GM23338 (cell line): ENCODE measurements around the gene PRPF4. TPM values are rescaled to one million over a fixed set of nuclear protein-coding genes. Genes with fewer than 3 reads are reported as not detected.

Source experiments
- ATAC-seq: fragments of 200-7000 bp; cut with Tn5 transposase; 3 replicates; pipeline ENCODE4 v1.9.1; 2020
- DNase-seq: peaks from one replicate; pipeline ENCODE4 v3.0.0-alpha.2; 2015; ENCODE audit warnings: low spot score
- H2AFZ ChIP-seq: fragments of 200-600 bp; sonication (generic); 2 replicates; pipeline ENCODE4 v1.8.0; 2016; ENCODE audit warnings: antibody characterized with exemption, mild to moderate bottlenecking, moderate library complexity
- H3F3A ChIP-seq: fragments of 200-600 bp; sonication (generic); replicated peaks from 2 replicates; pipeline ENCODE4 v1.8.0; 2017; ENCODE audit warnings: antibody characterized with exemption, mixed run types, low read depth
- H3K27ac ChIP-seq: fragments of 200-600 bp; sonication (generic); 2 replicates; pipeline ENCODE4 v1.6.1; 2016; ENCODE audit warnings: low read depth
- H3K27me3 ChIP-seq: fragments of 200-600 bp; sonication (generic); 2 replicates; pipeline ENCODE4 v1.8.0; 2016; ENCODE audit warnings: mild to moderate bottlenecking, mixed run types, moderate library complexity; ENCODE audit not compliant: insufficient read depth
- H3K36me3 ChIP-seq: fragments of 200-600 bp; sonication (generic); 2 replicates; pipeline ENCODE4 v1.8.0; 2016; ENCODE audit warnings: mild to moderate bottlenecking; ENCODE audit not compliant: insufficient read depth
- H3K4me1 ChIP-seq: fragments of 200-600 bp; sonication (generic); 2 replicates; pipeline ENCODE4 v1.8.0; 2016; ENCODE audit warnings: mild to moderate bottlenecking, moderate library complexity; ENCODE audit not compliant: insufficient read depth
- H3K4me2 ChIP-seq: fragments of 200-600 bp; sonication (generic); 2 replicates; pipeline ENCODE4 v1.7.1; 2017; ENCODE audit warnings: mixed run types
- H3K4me3 ChIP-seq: fragments of 200-600 bp; sonication (generic); 2 replicates; pipeline ENCODE4 v1.6.1; 2016; ENCODE audit warnings: mixed run types
- H3K79me2 ChIP-seq: fragments of 200-600 bp; sonication (generic); replicated peaks from 2 replicates; pipeline ENCODE4 v1.8.0; 2017; ENCODE audit warnings: mild to moderate bottlenecking; ENCODE audit not compliant: insufficient read depth
- H3K9me2 ChIP-seq: fragments of 200-600 bp; sonication (generic); 2 replicates; pipeline ENCODE4 v1.8.0; 2017; ENCODE audit not compliant: insufficient read depth
- H4K20me1 ChIP-seq: fragments of 200-600 bp; sonication (generic); replicated peaks from 2 replicates; pipeline ENCODE4 v1.8.0; 2017; ENCODE audit warnings: mild to moderate bottlenecking; ENCODE audit not compliant: insufficient read depth
- H3K27ac Mint-ChIP-seq: 2 replicates; pipeline ENCODE4 v1.8.0; 2020; ENCODE audit warnings: inconsistent platforms, mild to moderate bottlenecking, moderate library complexity, mixed read lengths
- H3K27me3 Mint-ChIP-seq: 3 replicates; pipeline ENCODE4 v1.8.0; 2022; ENCODE audit warnings: low read depth, mild to moderate bottlenecking, moderate library complexity, mixed read lengths, inconsistent platforms; ENCODE audit not compliant: insufficient read depth, poor library complexity
- H3K36me3 Mint-ChIP-seq: 3 replicates; pipeline ENCODE4 v1.8.0; 2021; ENCODE audit warnings: low read depth, mild to moderate bottlenecking, inconsistent platforms, moderate library complexity, mixed read lengths
- H3K4me1 Mint-ChIP-seq: 3 replicates; pipeline ENCODE4 v1.8.0; 2020; ENCODE audit warnings: mild to moderate bottlenecking, inconsistent platforms, mixed read lengths
- H3K4me3 Mint-ChIP-seq: 3 replicates; pipeline ENCODE4 v1.8.0; 2021; ENCODE audit warnings: moderate library complexity, mild to moderate bottlenecking, inconsistent platforms, mixed read lengths
- H3K9me3 Mint-ChIP-seq: 3 replicates; pipeline ENCODE4 v1.8.0; 2020; ENCODE audit warnings: moderate library complexity, mild to moderate bottlenecking, inconsistent platforms, mixed read lengths
- CREB1 ChIP-seq: fragments of 250-450 bp; sonication (Bioruptor Pico); IDR thresholded peaks from 2 replicates; pipeline ENCODE4 v1.5.0; 2020; ENCODE audit warnings: low read depth, mild to moderate bottlenecking, moderate library complexity
- EZH2 ChIP-seq: fragments of 200-600 bp; sonication (generic); IDR thresholded peaks from one replicate; pipeline ENCODE4 v1.8.0; 2017; ENCODE audit warnings: antibody characterized with exemption, mild to moderate bottlenecking, low read depth; ENCODE audit not compliant: unreplicated experiment
- JUNB ChIP-seq: IDR thresholded peaks from one replicate; pipeline ENCODE4 v1.6.1; 2016; ENCODE audit warnings: antibody characterized with exemption; ENCODE audit not compliant: unreplicated experiment
- NANOG ChIP-seq: IDR thresholded peaks from 2 replicates; pipeline ENCODE4 v1.6.1; 2016; ENCODE audit warnings: antibody characterized with exemption, borderline replicate concordance
- POLR2AphosphoS5 ChIP-seq: IDR thresholded peaks from 2 replicates; pipeline ENCODE4 v1.6.1; 2016; ENCODE audit warnings: antibody characterized with exemption, low read depth
- STAT1 ChIP-seq: IDR thresholded peaks from one replicate; pipeline ENCODE4 v1.6.1; 2016; ENCODE audit warnings: antibody characterized with exemption; ENCODE audit not compliant: unreplicated experiment
- polyA plus RNA-seq: library from polyadenylated mRNA; unstranded; fragments of >200 nt; fragmentation: Nextera tagmentation; extraction: Ambion mirVana; gene quantifications from 2 replicates; pipeline ENCODE4 v1.2.1, GENCODE V29; 2016
- total RNA-seq: library from RNA; depleted of rRNA; stranded (reverse); fragments of >200 nt; shearing (Covaris generic); gene quantifications from 2 replicates; pipeline ENCODE4 v1.2.3, GENCODE V29; 2014
- TF ChIP-seq, protein P1 (sequence below): fragments of 250-450 bp; sonication (Bioruptor Pico); IDR thresholded peaks from 2 replicates; pipeline ENCODE4 v1.5.0; 2020; ENCODE audit warnings: mild to moderate bottlenecking, moderate library complexity
- TF ChIP-seq, protein P2 (sequence below): IDR thresholded peaks from 2 replicates; pipeline ENCODE4 v1.6.1; 2016; ENCODE audit warnings: antibody characterized with exemption

Gene PRPF4
- total and polyA plus RNA-seq, 2 experiments from 2014 or later, result 18.7 to 34.6 TPM

DNA sequence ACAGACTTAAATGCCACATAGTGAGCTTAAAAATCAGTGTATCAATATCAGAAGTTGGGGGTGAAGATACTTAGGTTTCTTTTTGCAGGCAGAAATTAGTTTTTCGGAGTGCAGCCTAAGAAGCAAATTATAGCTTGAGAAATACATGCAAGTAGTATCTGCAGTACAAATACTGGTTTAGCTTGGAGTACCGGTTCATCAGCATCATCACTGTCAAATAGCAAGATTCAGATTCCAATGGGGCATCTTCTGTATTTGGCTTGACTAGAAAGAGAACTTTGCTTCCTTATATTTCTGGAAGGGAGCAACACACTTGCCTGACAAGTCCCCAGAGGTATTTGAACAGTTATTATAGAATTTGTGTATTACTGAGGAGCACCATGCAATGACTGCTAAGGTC is 34.3 kb upstream of the PRPF4 start (continued):
- TF ChIP-seq, protein P1, sequence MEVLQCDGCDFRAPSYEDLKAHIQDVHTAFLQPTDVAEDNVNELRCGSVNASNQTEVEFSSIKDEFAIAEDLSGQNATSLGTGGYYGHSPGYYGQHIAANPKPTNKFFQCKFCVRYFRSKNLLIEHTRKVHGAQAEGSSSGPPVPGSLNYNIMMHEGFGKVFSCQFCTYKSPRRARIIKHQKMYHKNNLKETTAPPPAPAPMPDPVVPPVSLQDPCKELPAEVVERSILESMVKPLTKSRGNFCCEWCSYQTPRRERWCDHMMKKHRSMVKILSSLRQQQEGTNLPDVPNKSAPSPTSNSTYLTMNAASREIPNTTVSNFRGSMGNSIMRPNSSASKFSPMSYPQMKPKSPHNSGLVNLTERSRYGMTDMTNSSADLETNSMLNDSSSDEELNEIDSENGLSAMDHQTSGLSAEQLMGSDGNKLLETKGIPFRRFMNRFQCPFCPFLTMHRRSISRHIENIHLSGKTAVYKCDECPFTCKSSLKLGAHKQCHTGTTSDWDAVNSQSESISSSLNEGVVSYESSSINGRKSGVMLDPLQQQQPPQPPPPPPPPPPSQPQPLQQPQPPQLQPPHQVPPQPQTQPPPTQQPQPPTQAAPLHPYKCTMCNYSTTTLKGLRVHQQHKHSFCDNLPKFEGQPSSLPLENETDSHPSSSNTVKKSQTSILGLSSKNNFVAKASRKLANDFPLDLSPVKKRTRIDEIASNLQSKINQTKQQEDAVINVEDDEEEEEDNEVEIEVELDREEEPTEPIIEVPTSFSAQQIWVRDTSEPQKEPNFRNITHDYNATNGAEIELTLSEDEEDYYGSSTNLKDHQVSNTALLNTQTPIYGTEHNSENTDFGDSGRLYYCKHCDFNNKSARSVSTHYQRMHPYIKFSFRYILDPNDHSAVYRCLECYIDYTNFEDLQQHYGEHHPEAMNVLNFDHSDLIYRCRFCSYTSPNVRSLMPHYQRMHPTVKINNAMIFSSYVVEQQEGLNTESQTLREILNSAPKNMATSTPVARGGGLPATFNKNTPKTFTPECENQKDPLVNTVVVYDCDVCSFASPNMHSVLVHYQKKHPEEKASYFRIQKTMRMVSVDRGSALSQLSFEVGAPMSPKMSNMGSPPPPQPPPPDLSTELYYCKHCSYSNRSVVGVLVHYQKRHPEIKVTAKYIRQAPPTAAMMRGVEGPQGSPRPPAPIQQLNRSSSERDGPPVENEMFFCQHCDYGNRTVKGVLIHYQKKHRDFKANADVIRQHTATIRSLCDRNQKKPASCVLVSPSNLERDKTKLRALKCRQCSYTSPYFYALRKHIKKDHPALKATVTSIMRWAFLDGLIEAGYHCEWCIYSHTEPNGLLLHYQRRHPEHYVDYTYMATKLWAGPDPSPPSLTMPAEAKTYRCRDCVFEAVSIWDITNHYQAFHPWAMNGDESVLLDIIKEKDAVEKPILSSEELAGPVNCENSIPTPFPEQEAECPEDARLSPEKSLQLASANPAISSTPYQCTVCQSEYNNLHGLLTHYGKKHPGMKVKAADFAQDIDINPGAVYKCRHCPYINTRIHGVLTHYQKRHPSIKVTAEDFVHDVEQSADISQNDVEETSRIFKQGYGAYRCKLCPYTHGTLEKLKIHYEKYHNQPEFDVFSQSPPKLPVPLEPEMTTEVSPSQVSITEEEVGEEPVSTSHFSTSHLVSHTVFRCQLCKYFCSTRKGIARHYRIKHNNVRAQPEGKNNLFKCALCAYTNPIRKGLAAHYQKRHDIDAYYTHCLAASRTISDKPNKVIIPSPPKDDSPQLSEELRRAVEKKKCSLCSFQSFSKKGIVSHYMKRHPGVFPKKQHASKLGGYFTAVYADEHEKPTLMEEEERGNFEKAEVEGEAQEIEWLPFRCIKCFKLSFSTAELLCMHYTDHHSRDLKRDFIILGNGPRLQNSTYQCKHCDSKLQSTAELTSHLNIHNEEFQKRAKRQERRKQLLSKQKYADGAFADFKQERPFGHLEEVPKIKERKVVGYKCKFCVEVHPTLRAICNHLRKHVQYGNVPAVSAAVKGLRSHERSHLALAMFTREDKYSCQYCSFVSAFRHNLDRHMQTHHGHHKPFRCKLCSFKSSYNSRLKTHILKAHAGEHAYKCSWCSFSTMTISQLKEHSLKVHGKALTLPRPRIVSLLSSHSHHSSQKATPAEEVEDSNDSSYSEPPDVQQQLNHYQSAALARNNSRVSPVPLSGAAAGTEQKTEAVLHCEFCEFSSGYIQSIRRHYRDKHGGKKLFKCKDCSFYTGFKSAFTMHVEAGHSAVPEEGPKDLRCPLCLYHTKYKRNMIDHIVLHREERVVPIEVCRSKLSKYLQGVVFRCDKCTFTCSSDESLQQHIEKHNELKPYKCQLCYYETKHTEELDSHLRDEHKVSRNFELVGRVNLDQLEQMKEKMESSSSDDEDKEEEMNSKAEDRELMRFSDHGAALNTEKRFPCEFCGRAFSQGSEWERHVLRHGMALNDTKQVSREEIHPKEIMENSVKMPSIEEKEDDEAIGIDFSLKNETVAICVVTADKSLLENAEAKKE (CRISPR knock-in tag), result no peak

DNA sequence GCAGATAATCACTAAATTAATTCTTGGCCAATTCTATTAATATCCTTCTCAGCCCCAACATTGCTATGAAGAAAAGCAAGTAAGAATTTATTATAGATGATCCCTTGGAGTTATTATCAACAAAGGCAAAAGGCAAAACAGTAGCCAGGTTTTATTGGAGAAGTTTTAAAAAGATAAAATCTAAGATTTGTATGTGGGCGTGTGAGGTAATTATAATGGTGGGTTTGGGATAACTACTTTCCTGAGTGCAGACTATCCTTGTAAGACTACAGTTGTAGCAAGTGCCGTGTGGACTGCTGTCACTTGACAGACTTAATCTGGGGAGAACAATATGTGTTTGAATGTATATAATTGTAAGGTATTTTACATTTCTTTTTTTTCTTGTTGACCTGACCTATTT is 30.9 kb upstream of the PRPF4 start:
- H4K20me1 ChIP-seq, result peaks cover 17% of the 10 kb centered on the region; the same call in 1 of the 2 replicates
- H3K27ac Mint-ChIP-seq, result no peak overlapping the region
- no peaks in the 10 kb centered on the region for H3K27me3 ChIP-seq
- no peak overlapping the region for H3K4me2 ChIP-seq
- no peaks in the 10 kb centered on the region; the same call in 2 of the 3 replicates for H3K4me1 Mint-ChIP-seq
- H3K4me1 ChIP-seq, result no peaks in the 10 kb centered on the region
- H3K9me2 ChIP-seq, result no peaks in the 10 kb centered on the region
- ATAC-seq, result no peak
- no peaks in the 10 kb centered on the region for H3K79me2 ChIP-seq
- H3K9me3 Mint-ChIP-seq, result peaks cover 6% of the 10 kb centered on the region; the same call in 2 of the 3 replicates
- H3K27me3 Mint-ChIP-seq, result peaks cover 3% of the 10 kb centered on the region
- peaks cover 13% of the 10 kb centered on the region for H3K36me3 Mint-ChIP-seq
- H3F3A ChIP-seq, result no peaks in the 10 kb centered on the region
- H3K27ac ChIP-seq, result no peak overlapping the region
- no peak overlapping the region for H3K4me3 Mint-ChIP-seq
- H3K36me3 ChIP-seq, result no peaks in the 10 kb centered on the region
- DNase-seq, result no peak
- H2AFZ ChIP-seq, result no peak overlapping the region
- no peak overlapping the region for H3K4me3 ChIP-seq
- TF ChIP-seq, protein P1 (CRISPR knock-in tag), result no peak
- TF ChIP-seq NANOG (no peak), EZH2 (no peak), JUNB (no peak), POLR2AphosphoS5 (no peak), STAT1 (no peak), CREB1 (CRISPR knock-in tag) (no peak)
- TF ChIP-seq, protein P2, sequence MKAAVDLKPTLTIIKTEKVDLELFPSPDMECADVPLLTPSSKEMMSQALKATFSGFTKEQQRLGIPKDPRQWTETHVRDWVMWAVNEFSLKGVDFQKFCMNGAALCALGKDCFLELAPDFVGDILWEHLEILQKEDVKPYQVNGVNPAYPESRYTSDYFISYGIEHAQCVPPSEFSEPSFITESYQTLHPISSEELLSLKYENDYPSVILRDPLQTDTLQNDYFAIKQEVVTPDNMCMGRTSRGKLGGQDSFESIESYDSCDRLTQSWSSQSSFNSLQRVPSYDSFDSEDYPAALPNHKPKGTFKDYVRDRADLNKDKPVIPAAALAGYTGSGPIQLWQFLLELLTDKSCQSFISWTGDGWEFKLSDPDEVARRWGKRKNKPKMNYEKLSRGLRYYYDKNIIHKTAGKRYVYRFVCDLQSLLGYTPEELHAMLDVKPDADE, result no peak
